ENCODE measurements around the gene LTBP2. TPM values are rescaled to one million over a fixed set of nuclear protein-coding genes. Genes with fewer than 3 reads are reported as not detected.

LTBP2 gene
- total and polyA plus RNA-seq, 2 of the 13 experiments (the other 11 are each of a cell fraction or from before 2014, with no cell fraction given) = 0.20 to 0.41 TPM

DNA sequence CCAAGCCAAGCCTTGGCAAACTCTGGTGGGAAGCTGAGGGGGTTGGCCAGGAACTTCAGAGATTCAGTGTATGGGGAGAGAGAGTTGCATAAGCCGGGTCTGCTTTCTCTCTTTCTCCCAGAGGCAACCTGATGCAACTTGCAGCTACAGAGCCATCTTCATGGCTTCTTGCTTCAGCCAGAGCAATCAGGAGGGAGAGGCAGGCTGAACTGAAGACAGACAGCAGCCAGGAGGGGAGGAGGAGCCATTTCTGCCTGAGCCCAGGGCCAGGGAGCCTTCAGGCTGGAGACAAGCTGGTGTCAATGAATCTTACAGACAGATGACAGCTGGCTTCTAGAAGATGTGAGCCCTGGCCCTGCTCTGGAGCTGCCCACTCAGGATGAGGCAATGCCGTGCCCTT, 137.7 kb downstream of the LTBP2 start:
- DNase-seq (ENCODE audit: low spot score) = no peak
- H3K36me3 ChIP-seq (replicated peaks in 1 of 2; ENCODE audit: control insufficient read depth in 1 of 2, insufficient read depth in 2 of 2, low read length in 2 of 2) = peaks cover 7 to 43% of the 10 kb centered on the region in 2 experiments
- BruUV-seq (replicated peaks) = no TSS peak
- CTCF ChIA-PET (ENCODE audit: low intra/inter-chr PET ratio, low total read pairs) = no interaction called here
- H3K9me3 ChIP-seq (ENCODE audit: low read length) = no peaks in the 10 kb centered on the region
- no peaks in the 10 kb centered on the region for H3K79me2 ChIP-seq (ENCODE audit: insufficient read depth, low read length)
- ATAC-seq = no peak
- POLR2A ChIA-PET = interaction anchor here (0.5 kb wide), 1 partner anchor 109 kb away, joined by 3 read pairs; no protein-coding TSS in a partner anchor
- H3K27ac ChIP-seq (ENCODE audit: extremely low read length, insufficient read depth, low read length) = no peak overlapping the region
- H2AFZ ChIP-seq (ENCODE audit: low read length) = no peak overlapping the region
- in situ Hi-C loops (cut with HindIII; ENCODE audit: extremely low pct_ligation_motif_present, low pct_unique_long_range_greater_than_20kb) (no loop called here), intact Hi-C loops (cut with micrococcal nuclease; ENCODE audit: unreplicated experiment) (no loop called here)
- H3K4me3 ChIP-seq (replicated peaks in 1 of 3; ENCODE audit: insufficient read depth in 1 of 3, low read depth in 2 of 3, low read length in 3 of 3) = no peak overlapping the region
- no peak for FAIRE-seq
- no peak overlapping the region for H3K9ac ChIP-seq (ENCODE audit: insufficient read depth, low read depth, low read length)
- no peaks in the 10 kb centered on the region for H4K20me1 ChIP-seq (ENCODE audit: insufficient read depth, low read length)
- no peak overlapping the region for H3K4me2 ChIP-seq (ENCODE audit: low read depth, low read length)
- no peaks in the 10 kb centered on the region for H3K27me3 ChIP-seq (ENCODE audit: control insufficient read depth in 1 of 2, insufficient read depth in 2 of 2, low read length in 2 of 2)
- 97% methylated on average over 2 of the region's 2 CpGs for whole genome bisulfite sequencing (ENCODE audit: low lambda C conversion rate)
- H3K4me1 ChIP-seq (ENCODE audit: insufficient read depth, low read length) = no peaks in the 10 kb centered on the region
- TF ChIP-seq, protein P1, sequence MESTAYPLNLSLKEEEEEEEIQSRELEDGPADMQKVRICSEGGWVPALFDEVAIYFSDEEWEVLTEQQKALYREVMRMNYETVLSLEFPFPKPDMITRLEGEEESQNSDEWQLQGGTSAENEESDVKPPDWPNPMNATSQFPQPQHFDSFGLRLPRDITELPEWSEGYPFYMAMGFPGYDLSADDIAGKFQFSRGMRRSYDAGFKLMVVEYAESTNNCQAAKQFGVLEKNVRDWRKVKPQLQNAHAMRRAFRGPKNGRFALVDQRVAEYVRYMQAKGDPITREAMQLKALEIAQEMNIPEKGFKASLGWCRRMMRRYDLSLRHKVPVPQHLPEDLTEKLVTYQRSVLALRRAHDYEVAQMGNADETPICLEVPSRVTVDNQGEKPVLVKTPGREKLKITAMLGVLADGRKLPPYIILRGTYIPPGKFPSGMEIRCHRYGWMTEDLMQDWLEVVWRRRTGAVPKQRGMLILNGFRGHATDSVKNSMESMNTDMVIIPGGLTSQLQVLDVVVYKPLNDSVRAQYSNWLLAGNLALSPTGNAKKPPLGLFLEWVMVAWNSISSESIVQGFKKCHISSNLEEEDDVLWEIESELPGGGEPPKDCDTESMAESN (CRISPR knock-in tag; conservative IDR thresholded peaks at IDR 0.05) = no peak
- TF ChIP-seq ZNF83 (CRISPR knock-in tag; IDR thresholded peaks at IDR 0.05; ENCODE audit: borderline replicate concordance) (no peak), ZNF207 (IDR thresholded peaks at IDR 0.05; ENCODE audit: borderline replicate concordance) (no peak), NFE2 (CRISPR knock-in tag; IDR thresholded peaks at IDR 0.05) (no peak), SYNCRIP (IDR thresholded peaks at IDR 0.05; ENCODE audit: insufficient read depth, low read depth, low read length) (no peak), ZNF333 (CRISPR knock-in tag; IDR thresholded peaks at IDR 0.05; ENCODE audit: borderline replicate concordance) (no peak)
- TF ChIP-seq, protein P2, sequence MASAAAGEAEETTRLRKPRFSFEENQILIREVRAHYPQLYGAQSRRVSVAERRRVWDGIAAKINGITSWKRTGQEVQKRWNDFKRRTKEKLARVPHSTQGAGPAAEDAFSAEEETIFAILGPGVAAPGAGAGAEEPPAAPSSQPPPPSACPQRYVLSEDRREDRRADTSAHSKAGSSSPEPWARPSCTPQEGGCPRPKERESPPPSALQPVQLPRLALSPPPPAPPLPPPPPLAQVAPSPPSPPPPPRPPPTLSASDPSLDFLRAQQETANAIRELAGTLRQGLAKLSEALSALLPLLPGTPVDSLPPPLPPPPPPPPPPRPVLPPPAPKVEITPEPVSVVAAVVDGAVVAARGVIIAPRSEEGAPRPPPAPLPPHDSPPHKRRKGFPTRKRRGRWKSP (CRISPR knock-in tag; IDR thresholded peaks at IDR 0.05) = no peak
- TF ChIP-seq, protein P3, sequence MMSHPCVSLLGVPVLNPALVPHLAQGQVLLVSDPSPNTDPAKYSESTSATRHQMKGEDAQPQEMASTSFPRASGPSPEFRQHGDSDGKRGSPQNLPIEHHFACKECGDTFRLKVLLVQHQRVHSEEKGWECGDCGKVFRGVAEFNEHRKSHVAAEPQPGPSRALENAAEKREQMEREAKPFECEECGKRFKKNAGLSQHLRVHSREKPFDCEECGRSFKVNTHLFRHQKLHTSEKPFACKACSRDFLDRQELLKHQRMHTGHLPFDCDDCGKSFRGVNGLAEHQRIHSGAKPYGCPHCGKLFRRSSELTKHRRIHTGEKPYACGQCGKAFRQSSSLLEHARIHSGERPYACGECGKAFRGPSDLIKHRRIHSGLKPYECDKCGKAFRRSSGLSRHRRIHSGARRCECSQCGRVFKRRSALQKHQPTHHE (CRISPR knock-in tag; IDR thresholded peaks at IDR 0.05; ENCODE audit: borderline replicate concordance) = no peak
- TF ChIP-seq, protein P4, sequence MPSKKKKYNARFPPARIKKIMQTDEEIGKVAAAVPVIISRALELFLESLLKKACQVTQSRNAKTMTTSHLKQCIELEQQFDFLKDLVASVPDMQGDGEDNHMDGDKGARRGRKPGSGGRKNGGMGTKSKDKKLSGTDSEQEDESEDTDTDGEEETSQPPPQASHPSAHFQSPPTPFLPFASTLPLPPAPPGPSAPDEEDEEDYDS (CRISPR knock-in tag; IDR thresholded peaks at IDR 0.05) = no peak
- TF ChIP-seq, protein P5, sequence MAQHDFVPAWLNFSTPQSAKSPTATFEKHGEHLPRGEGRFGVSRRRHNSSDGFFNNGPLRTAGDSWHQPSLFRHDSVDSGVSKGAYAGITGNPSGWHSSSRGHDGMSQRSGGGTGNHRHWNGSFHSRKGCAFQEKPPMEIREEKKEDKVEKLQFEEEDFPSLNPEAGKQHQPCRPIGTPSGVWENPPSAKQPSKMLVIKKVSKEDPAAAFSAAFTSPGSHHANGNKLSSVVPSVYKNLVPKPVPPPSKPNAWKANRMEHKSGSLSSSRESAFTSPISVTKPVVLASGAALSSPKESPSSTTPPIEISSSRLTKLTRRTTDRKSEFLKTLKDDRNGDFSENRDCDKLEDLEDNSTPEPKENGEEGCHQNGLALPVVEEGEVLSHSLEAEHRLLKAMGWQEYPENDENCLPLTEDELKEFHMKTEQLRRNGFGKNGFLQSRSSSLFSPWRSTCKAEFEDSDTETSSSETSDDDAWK (CRISPR knock-in tag; IDR thresholded peaks at IDR 0.05) = no peak
- TF ChIP-seq, protein P6, sequence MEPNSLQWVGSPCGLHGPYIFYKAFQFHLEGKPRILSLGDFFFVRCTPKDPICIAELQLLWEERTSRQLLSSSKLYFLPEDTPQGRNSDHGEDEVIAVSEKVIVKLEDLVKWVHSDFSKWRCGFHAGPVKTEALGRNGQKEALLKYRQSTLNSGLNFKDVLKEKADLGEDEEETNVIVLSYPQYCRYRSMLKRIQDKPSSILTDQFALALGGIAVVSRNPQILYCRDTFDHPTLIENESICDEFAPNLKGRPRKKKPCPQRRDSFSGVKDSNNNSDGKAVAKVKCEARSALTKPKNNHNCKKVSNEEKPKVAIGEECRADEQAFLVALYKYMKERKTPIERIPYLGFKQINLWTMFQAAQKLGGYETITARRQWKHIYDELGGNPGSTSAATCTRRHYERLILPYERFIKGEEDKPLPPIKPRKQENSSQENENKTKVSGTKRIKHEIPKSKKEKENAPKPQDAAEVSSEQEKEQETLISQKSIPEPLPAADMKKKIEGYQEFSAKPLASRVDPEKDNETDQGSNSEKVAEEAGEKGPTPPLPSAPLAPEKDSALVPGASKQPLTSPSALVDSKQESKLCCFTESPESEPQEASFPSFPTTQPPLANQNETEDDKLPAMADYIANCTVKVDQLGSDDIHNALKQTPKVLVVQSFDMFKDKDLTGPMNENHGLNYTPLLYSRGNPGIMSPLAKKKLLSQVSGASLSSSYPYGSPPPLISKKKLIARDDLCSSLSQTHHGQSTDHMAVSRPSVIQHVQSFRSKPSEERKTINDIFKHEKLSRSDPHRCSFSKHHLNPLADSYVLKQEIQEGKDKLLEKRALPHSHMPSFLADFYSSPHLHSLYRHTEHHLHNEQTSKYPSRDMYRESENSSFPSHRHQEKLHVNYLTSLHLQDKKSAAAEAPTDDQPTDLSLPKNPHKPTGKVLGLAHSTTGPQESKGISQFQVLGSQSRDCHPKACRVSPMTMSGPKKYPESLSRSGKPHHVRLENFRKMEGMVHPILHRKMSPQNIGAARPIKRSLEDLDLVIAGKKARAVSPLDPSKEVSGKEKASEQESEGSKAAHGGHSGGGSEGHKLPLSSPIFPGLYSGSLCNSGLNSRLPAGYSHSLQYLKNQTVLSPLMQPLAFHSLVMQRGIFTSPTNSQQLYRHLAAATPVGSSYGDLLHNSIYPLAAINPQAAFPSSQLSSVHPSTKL (CRISPR knock-in tag; IDR thresholded peaks at IDR 0.05) = no peak

All from HepG2 (cell line).